Activated naive CD8-positive, alpha-beta T cell (primary cell): ENCODE results near the gene PPP2R5C.

Experiments
- H3K27ac Mint-ChIP-seq: one replicate; pipeline ENCODE4 v1.8.0; 2021; ENCODE audit warnings: mixed read lengths
- H3K27me3 Mint-ChIP-seq: one replicate; pipeline ENCODE4 v1.8.0; 2021; ENCODE audit warnings: mixed read lengths
- H3K36me3 Mint-ChIP-seq: one replicate; pipeline ENCODE4 v1.8.0; 2021; ENCODE audit warnings: mixed read lengths
- H3K4me1 Mint-ChIP-seq: one replicate; pipeline ENCODE4 v1.8.0; 2021; ENCODE audit warnings: low read depth, mixed read lengths
- H3K4me3 Mint-ChIP-seq: one replicate; pipeline ENCODE4 v1.8.0; 2021; ENCODE audit warnings: mild to moderate bottlenecking, mixed read lengths
- H3K9me3 Mint-ChIP-seq: one replicate; pipeline ENCODE4 v1.8.0; 2021; ENCODE audit warnings: low read depth, mixed read lengths

The PPP2R5C gene

GRCh38 chr14:101839661-101840060, 78.2 kb downstream of the PPP2R5C start:
- H3K4me3 Mint-ChIP-seq: peak overlapping the region; percentile 77
- peaks cover 86% of the 10 kb centered on the region for H3K4me1 Mint-ChIP-seq
- H3K36me3 Mint-ChIP-seq: peaks cover 3% of the 10 kb centered on the region
- peak overlapping the region; percentile 98 for H3K27ac Mint-ChIP-seq
- no peaks in the 10 kb centered on the region for H3K27me3 Mint-ChIP-seq
- no peaks in the 10 kb centered on the region for H3K9me3 Mint-ChIP-seq

DNA sequence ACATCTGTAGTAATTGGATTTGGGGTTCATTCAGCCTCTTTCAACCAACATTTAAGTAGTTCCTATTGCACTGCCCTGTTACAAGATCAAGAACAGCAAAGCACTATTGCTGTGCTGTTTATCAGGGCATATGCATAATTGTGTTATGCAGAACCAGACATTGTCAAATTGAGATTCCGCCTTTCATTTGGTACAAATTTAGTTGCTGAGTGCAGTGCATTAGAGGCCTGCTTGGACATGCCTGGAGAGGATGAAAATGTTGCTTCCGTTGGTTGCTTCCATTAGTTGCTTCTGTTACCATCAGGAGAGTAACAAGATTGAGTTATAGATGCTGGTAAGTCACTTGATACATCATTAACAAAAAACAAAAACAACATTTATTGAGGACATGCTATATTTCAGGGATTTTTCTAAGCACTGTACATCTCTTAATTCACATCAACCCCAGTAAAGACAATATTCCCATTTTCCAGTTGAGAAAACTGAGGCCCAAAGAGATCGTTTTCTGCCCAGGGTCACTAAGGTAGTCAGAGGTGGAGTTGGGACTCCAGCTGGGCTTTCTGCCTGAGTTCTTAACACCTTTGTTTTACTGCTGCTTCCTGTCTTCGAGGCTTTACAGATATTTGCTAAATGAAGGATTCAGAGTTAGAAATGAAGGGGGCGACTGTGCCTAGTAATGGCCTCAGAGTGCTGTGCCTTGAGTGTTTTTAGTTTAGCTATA, 79.3 kb downstream of the PPP2R5C start:
- Mint-ChIP-seq H3K36me3 (peaks cover 3% of the 10 kb centered on the region), H3K4me3 (peak overlapping the region; percentile 50), H3K4me1 (peaks cover 85% of the 10 kb centered on the region), H3K27ac (peak overlapping the region; percentile 98), H3K9me3 (no peaks in the 10 kb centered on the region), H3K27me3 (no peaks in the 10 kb centered on the region)

- Mint-ChIP-seq H3K36me3 (peaks cover 1% of the 10 kb centered on the region), H3K4me3 (peak overlapping the region; percentile 62), H3K27ac (peak overlapping the region; percentile 87), H3K9me3 (no peaks in the 10 kb centered on the region), H3K27me3 (no peaks in the 10 kb centered on the region), H3K4me1 (peaks cover 86% of the 10 kb centered on the region)
These were observed 81.5 kb downstream of the PPP2R5C start for GRCh38 chr14:101843038-101843437.

- Mint-ChIP-seq H3K36me3 (no peaks in the 10 kb centered on the region), H3K4me3 (peak overlapping the region; percentile 62), H3K27me3 (no peaks in the 10 kb centered on the region), H3K9me3 (no peaks in the 10 kb centered on the region), H3K27ac (peak overlapping the region; percentile 76), H3K4me1 (peaks cover 86% of the 10 kb centered on the region)
These were observed 82.2 kb downstream of the PPP2R5C start for GRCh38 chr14:101843665-101844064.

GRCh38 chr14:101844219-101844618, 82.7 kb downstream of the PPP2R5C start:
- Mint-ChIP-seq H3K9me3 (no peaks in the 10 kb centered on the region), H3K27ac (peak overlapping the region; percentile 76), H3K36me3 (peaks cover 2% of the 10 kb centered on the region), H3K4me1 (peaks cover 89% of the 10 kb centered on the region), H3K27me3 (no peaks in the 10 kb centered on the region), H3K4me3 (peak overlapping the region; percentile 62)

DNA sequence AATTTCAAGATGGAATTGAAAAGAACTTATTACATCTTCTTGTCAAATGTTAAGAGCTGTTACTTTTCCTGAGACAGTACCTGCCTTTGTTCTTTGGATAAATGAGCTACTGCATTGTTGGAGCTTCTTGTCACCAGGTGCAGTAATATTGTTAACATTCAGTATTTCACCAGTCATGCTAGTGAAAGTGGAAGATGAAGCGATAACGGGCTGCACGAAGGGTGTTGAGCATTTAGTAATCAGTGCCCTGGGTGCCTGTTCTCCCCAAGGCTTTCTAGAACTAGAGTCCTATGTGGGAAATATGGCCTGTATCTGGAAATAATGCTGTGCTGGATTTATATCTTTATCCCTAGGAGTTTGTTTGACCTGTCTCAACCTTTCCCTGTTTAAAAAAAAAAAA, 83.2 kb downstream of the PPP2R5C start:
- Mint-ChIP-seq H3K4me3 (no peak overlapping the region), H3K27ac (peak overlapping the region; percentile 76), H3K36me3 (peaks cover 2% of the 10 kb centered on the region), H3K4me1 (peaks cover 89% of the 10 kb centered on the region), H3K9me3 (no peaks in the 10 kb centered on the region), H3K27me3 (no peaks in the 10 kb centered on the region)

- Mint-ChIP-seq H3K27me3 (no peaks in the 10 kb centered on the region), H3K4me3 (no peak overlapping the region), H3K36me3 (peaks cover 4% of the 10 kb centered on the region), H3K9me3 (no peaks in the 10 kb centered on the region), H3K27ac (peak overlapping the region; percentile 87), H3K4me1 (peaks cover 89% of the 10 kb centered on the region)
These were observed 84.0 kb downstream of the PPP2R5C start for GRCh38 chr14:101845496-101845895.

GRCh38 chr14:101845896-101846295, 84.4 kb downstream of the PPP2R5C start:
- peaks cover 5% of the 10 kb centered on the region for H3K36me3 Mint-ChIP-seq
- peak overlapping the region; percentile 87 for H3K27ac Mint-ChIP-seq
- no peaks in the 10 kb centered on the region for H3K9me3 Mint-ChIP-seq
- no peaks in the 10 kb centered on the region for H3K27me3 Mint-ChIP-seq
- H3K4me1 Mint-ChIP-seq: peaks cover 89% of the 10 kb centered on the region
- no peak overlapping the region for H3K4me3 Mint-ChIP-seq

- H3K4me3 Mint-ChIP-seq: peak overlapping the region; percentile 12
- H3K9me3 Mint-ChIP-seq: no peaks in the 10 kb centered on the region
- H3K27ac Mint-ChIP-seq: peak overlapping the region; percentile 91
- peaks cover 5% of the 10 kb centered on the region for H3K36me3 Mint-ChIP-seq
- no peaks in the 10 kb centered on the region for H3K27me3 Mint-ChIP-seq
- peaks cover 90% of the 10 kb centered on the region for H3K4me1 Mint-ChIP-seq
These were observed 87.6 kb downstream of the PPP2R5C start for GRCh38 chr14:101849125-101849524.

- no peaks in the 10 kb centered on the region for H3K27me3 Mint-ChIP-seq
- H3K36me3 Mint-ChIP-seq: peaks cover 5% of the 10 kb centered on the region
- peak overlapping the region; percentile 91 for H3K27ac Mint-ChIP-seq
- no peak overlapping the region for H3K4me3 Mint-ChIP-seq
- H3K4me1 Mint-ChIP-seq: peaks cover 90% of the 10 kb centered on the region
- H3K9me3 Mint-ChIP-seq: no peaks in the 10 kb centered on the region
These were observed 88.1 kb downstream of the PPP2R5C start for GRCh38 chr14:101849640-101850039.

- Mint-ChIP-seq H3K4me1 (peaks cover 90% of the 10 kb centered on the region), H3K27me3 (no peaks in the 10 kb centered on the region), H3K27ac (peak overlapping the region; percentile 58), H3K4me3 (no peak overlapping the region), H3K36me3 (peaks cover 5% of the 10 kb centered on the region), H3K9me3 (no peaks in the 10 kb centered on the region)
These were observed 89.7 kb downstream of the PPP2R5C start for GRCh38 chr14:101851183-101851582.

DNA sequence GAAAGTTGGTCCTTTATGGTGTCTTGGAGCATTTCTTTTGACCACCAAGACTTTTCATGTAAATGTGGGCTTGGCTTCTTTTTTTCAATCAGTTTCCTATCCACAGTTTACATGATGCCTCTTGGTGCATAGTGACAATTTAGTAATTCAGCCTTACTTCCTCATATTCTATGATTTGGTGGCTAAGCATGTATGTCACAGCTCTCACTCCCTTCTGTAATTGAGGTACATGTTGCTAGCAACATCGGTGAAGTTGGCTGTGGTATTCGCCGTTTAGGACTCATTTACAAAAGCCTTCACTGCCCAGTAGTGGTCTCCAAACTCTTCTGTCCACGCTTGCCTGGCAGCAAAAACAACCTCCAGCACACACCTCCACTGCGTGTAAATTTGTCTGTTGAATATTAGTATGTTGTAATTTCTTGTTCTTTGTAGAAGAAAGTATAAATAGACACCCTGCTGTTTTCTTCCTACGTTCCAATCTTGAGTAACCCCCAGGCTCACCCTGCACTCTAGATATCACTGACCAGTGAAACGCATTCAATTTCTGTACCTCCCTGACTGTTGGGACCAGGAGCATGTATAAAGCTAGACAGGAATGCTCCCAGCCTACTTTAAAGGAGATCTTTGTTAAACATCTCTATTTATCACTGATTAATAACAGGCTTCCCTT, 90.4 kb downstream of the PPP2R5C start:
- Mint-ChIP-seq H3K9me3 (no peaks in the 10 kb centered on the region), H3K4me3 (peak overlapping the region; percentile 27), H3K36me3 (peaks cover 5% of the 10 kb centered on the region), H3K27me3 (no peaks in the 10 kb centered on the region), H3K27ac (peak overlapping the region; percentile 79), H3K4me1 (peaks cover 88% of the 10 kb centered on the region)

DNA sequence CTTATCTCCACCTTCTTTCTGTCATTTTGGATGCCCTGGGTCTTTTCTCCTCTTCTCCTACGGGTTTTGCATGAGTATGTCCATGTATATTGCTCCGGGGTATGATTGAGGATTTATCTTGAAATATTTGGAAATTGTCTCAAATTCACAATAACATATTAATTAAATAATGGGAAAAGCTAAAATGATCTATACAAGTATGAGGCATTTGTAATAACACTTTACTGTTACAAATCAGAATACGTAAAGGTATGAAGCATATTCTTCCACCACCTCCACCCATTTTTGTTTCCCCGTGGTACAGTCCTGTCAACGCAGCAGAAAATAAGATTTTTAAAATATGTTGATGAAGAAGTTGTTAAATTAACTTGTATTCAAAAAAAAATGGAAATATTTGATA, 91.3 kb downstream of the PPP2R5C start:
- Mint-ChIP-seq H3K27me3 (no peaks in the 10 kb centered on the region), H3K36me3 (peaks cover 6% of the 10 kb centered on the region), H3K9me3 (no peaks in the 10 kb centered on the region), H3K27ac (no peak overlapping the region), H3K4me1 (peaks cover 87% of the 10 kb centered on the region), H3K4me3 (no peak overlapping the region)

DNA sequence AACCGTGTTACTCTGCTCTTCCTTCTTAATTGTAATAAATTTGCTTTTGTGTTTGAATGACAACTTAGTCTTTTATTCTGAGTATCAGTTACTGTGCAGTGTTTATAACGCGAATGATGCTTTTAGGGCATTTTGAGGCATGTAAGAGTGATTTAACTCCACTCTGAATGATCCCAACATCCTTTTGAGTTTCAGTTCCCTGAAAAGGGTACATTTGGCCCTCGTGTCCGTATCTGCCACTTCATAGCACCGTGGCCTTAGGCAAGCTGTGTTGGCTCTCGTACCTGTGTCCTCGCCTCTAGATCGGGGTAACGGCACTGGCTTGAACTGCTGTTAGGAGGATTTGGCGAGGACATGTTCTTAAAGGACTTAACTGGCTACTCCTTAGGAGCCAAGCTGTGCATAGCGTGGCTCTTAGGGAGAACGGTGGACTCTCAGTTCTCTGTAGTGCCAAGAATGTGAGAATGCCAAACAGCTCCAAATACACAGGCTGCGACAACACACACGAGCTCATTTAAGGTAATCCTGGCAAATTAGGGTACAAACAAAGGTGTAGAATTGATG, 92.0 kb downstream of the PPP2R5C start:
- Mint-ChIP-seq H3K27me3 (no peaks in the 10 kb centered on the region), H3K9me3 (no peaks in the 10 kb centered on the region), H3K4me3 (no peak overlapping the region), H3K27ac (peak overlapping the region; percentile 93), H3K4me1 (peaks cover 82% of the 10 kb centered on the region), H3K36me3 (peaks cover 6% of the 10 kb centered on the region)

DNA sequence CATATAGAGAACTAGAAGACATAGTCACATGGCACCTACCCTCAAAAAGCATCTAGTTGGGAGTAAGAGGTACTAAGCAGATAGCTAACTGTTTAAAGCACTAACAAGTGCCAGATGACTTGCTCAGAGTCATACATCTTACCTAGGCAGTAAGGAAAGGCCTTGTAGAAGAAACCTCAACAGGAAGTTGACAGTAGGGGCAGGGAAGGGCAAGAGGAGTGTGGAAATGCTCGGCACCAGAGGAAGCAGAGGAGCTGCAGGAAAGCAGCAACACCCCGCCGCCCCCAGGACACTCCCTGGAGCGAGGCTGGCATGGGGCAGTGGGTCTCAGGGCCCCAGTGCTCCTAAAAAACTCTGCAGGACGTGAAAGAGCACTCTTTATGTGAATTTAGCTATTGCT, 92.9 kb downstream of the PPP2R5C start:
- Mint-ChIP-seq H3K4me3 (peak overlapping the region; percentile 64), H3K4me1 (peaks cover 81% of the 10 kb centered on the region), H3K9me3 (no peaks in the 10 kb centered on the region), H3K36me3 (peaks cover 10% of the 10 kb centered on the region), H3K27me3 (no peaks in the 10 kb centered on the region), H3K27ac (peak overlapping the region; percentile 93)
